ENCODE results near the gene UBQLN4. TPM values are rescaled to one million over a fixed set of nuclear protein-coding genes. Genes with fewer than 3 reads are reported as not detected.
A peak's percentile ranks its signal among the peaks of the same experiment; 100 is the strongest.

Gene UBQLN4
- total RNA-seq, 3 donors from 2014 or later (not counting 1 experiment from before 2014, with no cell fraction given) = 14.4 to 23.5 (median 23.5) TPM

- H3K27ac ChIP-seq (ENCODE audit: low read length) = no peak overlapping the region
- Mint-ChIP-seq H3K27me3 (ENCODE audit: low read depth in 2 of 2) (peaks cover 0 to 16% of the 10 kb centered on the region in 2 donors), H3K4me3 (peak overlapping the region; percentile 73), H3K9me3 (no peaks in the 10 kb centered on the region), H3K36me3 (no peaks in the 10 kb centered on the region), H3K27ac (no peak overlapping the region), H3K4me1 (peaks cover 0 to 14% of the 10 kb centered on the region in 2 donors)
- no peaks in the 10 kb centered on the region for H3K9me3 ChIP-seq (ENCODE audit: control insufficient read depth, insufficient read depth, low read length)
- no peak for DNase-seq
- peaks cover 30% of the 10 kb centered on the region for H3K4me1 ChIP-seq (ENCODE audit: control insufficient read depth, insufficient read depth, low read length)
- H3K4me3 ChIP-seq (ENCODE audit: low read length) = no peak overlapping the region
- intact Hi-C loops (cut with micrococcal nuclease) = no loop called here
- no peak for ATAC-seq
- TF ChIP-seq, protein P1, sequence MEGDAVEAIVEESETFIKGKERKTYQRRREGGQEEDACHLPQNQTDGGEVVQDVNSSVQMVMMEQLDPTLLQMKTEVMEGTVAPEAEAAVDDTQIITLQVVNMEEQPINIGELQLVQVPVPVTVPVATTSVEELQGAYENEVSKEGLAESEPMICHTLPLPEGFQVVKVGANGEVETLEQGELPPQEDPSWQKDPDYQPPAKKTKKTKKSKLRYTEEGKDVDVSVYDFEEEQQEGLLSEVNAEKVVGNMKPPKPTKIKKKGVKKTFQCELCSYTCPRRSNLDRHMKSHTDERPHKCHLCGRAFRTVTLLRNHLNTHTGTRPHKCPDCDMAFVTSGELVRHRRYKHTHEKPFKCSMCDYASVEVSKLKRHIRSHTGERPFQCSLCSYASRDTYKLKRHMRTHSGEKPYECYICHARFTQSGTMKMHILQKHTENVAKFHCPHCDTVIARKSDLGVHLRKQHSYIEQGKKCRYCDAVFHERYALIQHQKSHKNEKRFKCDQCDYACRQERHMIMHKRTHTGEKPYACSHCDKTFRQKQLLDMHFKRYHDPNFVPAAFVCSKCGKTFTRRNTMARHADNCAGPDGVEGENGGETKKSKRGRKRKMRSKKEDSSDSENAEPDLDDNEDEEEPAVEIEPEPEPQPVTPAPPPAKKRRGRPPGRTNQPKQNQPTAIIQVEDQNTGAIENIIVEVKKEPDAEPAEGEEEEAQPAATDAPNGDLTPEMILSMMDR (IDR thresholded peaks at IDR 0.05) = no peak
- H3K36me3 ChIP-seq (ENCODE audit: control insufficient read depth, insufficient read depth, low read length) = no peaks in the 10 kb centered on the region
- peaks cover 8% of the 10 kb centered on the region for H3K27me3 ChIP-seq (ENCODE audit: control insufficient read depth, insufficient read depth, low read length)
- 96% methylated on average over 18 of the region's 19 CpGs for WGBS (ENCODE audit: insufficient coverage)
Measured at GRCh38 chr1:156077430-156077760, 23.8 kb upstream of the UBQLN4 start.

GRCh38 chr1:156076609-156077429 lies 23.2 kb upstream of the UBQLN4 start:
- Mint-ChIP-seq H3K27me3 (ENCODE audit: low read depth in 2 of 2) (peaks cover 0 to 16% of the 10 kb centered on the region in 2 donors), H3K4me1 (peaks cover 0 to 11% of the 10 kb centered on the region in 2 donors), H3K4me3 (peak overlapping the region; percentile 73), H3K36me3 (no peaks in the 10 kb centered on the region), H3K9me3 (no peaks in the 10 kb centered on the region), H3K27ac (no peak overlapping the region)
- Histone ChIP-seq H3K4me1 (ENCODE audit: control insufficient read depth, insufficient read depth, low read length) (peaks cover 24% of the 10 kb centered on the region), H3K36me3 (ENCODE audit: control insufficient read depth, insufficient read depth, low read length) (no peaks in the 10 kb centered on the region), H3K4me3 (ENCODE audit: low read length) (no peak overlapping the region), H3K9me3 (ENCODE audit: control insufficient read depth, insufficient read depth, low read length) (no peaks in the 10 kb centered on the region), H3K27me3 (ENCODE audit: control insufficient read depth, insufficient read depth, low read length) (peaks cover 5% of the 10 kb centered on the region), H3K27ac (ENCODE audit: low read length) (no peak overlapping the region)
- intact Hi-C loops (cut with micrococcal nuclease) = no loop called here
- 66% methylated on average over 73 of the region's 73 CpGs for WGBS (ENCODE audit: insufficient coverage)
- TF ChIP-seq, protein P1 (IDR thresholded peaks at IDR 0.05) = no peak
- peak; percentile 69 to 86 (median 80) for ATAC-seq
- DNase-seq = peak in 1 of 2 donors; percentile 32

DNA sequence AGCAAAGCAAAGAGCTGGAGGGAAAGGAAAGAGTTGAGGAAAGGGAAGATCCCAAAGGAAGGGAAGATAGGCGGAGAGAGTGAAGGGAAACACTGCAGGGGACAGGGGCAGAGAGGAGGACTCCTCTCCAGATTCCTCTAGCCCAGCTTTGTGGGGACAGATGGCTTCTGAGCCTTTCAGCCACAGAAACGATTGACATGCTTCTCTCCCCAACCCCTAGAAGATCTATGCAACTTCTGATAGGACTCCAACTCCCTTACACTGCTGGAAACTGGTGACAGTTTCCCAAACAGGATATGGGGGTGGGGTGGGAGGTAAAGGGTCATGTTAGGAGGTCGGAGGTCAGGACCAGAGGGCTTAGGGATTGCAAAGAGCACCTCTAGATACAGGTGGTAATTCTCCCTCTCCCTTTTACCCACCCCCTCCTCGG lies 22.2 kb upstream of the UBQLN4 start:
- Mint-ChIP-seq H3K36me3 (no peaks in the 10 kb centered on the region), H3K4me1 (peaks cover 0 to 8% of the 10 kb centered on the region in 2 donors), H3K9me3 (no peaks in the 10 kb centered on the region), H3K4me3 (peak overlapping the region; percentile 25), H3K27ac (no peak overlapping the region), H3K27me3 (ENCODE audit: low read depth in 2 of 2) (peaks cover 0 to 9% of the 10 kb centered on the region in 2 donors)
- ATAC-seq = no peak
- TF ChIP-seq, protein P1 (IDR thresholded peaks at IDR 0.05) = no peak
- no peak overlapping the region for H3K27ac ChIP-seq (ENCODE audit: low read length)
- WGBS (ENCODE audit: insufficient coverage) = 70% methylated on average over 3 of the region's 4 CpGs
- H3K36me3 ChIP-seq (ENCODE audit: control insufficient read depth, insufficient read depth, low read length) = no peaks in the 10 kb centered on the region
- no peak for DNase-seq
- peaks cover 16% of the 10 kb centered on the region for H3K4me1 ChIP-seq (ENCODE audit: control insufficient read depth, insufficient read depth, low read length)
- H3K4me3 ChIP-seq (ENCODE audit: low read length) = no peak overlapping the region
- intact Hi-C loops (cut with micrococcal nuclease) = no loop called here
- H3K9me3 ChIP-seq (ENCODE audit: control insufficient read depth, insufficient read depth, low read length) = no peaks in the 10 kb centered on the region
- H3K27me3 ChIP-seq (ENCODE audit: control insufficient read depth, insufficient read depth, low read length) = no peaks in the 10 kb centered on the region

All from natural killer cell (primary cell).